GM12873 (cell line): ENCODE results near the gene RRAS.

Experiments
- CTCF ChIP-seq: IDR thresholded peaks from 2 replicates; pipeline ENCODE4 v1.5.1; 2012; ENCODE audit warnings: low read depth, mild to moderate bottlenecking, moderate library complexity, low read length, control low read depth; ENCODE audit not compliant: insufficient read depth; ENCODE audit errors: missing control alignments

The RRAS gene

GRCh38 chr19:49672131-49672919 is 32.4 kb upstream of the RRAS start:
- TF ChIP-seq CTCF, result peak; percentile 98

GRCh38 chr19:49669516-49669915 is 29.6 kb upstream of the RRAS start:
- no peak for TF ChIP-seq CTCF

GRCh38 chr19:49667473-49667872 is 27.5 kb upstream of the RRAS start:
- TF ChIP-seq CTCF, result no peak

- no peak for TF ChIP-seq CTCF
Observed at GRCh38 chr19:49666120-49666444, 26.1 kb upstream of the RRAS start.

GRCh38 chr19:49665351-49666119 is 25.6 kb upstream of the RRAS start, which contains the start of the genes BCL2L12 and IRF3:
Gene BCL2L12 (plus strand): TSS chr19:49665933. CDS start chr19:49666693, 760 bp downstream.
Gene IRF3 (minus strand): TSS chr19:49665857. CDS start chr19:49664838, 1,019 bp downstream.
- TF ChIP-seq CTCF, result no peak

GRCh38 chr19:49665036-49665350 is 25.1 kb upstream of the RRAS start:
- TF ChIP-seq CTCF, result no peak

GRCh38 chr19:49664171-49665035 is 24.5 kb upstream of the RRAS start:
- no peak for TF ChIP-seq CTCF
